GM18873 (cell line): ENCODE results near the gene CHKB.

Source experiments
- ATAC-seq: cut with Tn5 transposase; IDR thresholded peaks from one replicate; pipeline ENCODE4 v1.9.1; 2021; ENCODE audit warnings: mild to moderate bottlenecking, moderate library complexity, moderate number of reproducible peaks; ENCODE audit not compliant: unreplicated experiment, low FRiP score

The CHKB gene

GRCh38 chr22:50576806-50577696 is 5.6 kb downstream of the CHKB start:
- no peak for ATAC-seq

GRCh38 chr22:50576070-50576469 is 6.6 kb downstream of the CHKB start:
- no peak for ATAC-seq

GRCh38 chr22:50575426-50575941 is 7.2 kb downstream of the CHKB start:
- ATAC-seq, result no peak

GRCh38 chr22:50574383-50574755 is 8.3 kb downstream of the CHKB start:
- no peak for ATAC-seq

DNA sequence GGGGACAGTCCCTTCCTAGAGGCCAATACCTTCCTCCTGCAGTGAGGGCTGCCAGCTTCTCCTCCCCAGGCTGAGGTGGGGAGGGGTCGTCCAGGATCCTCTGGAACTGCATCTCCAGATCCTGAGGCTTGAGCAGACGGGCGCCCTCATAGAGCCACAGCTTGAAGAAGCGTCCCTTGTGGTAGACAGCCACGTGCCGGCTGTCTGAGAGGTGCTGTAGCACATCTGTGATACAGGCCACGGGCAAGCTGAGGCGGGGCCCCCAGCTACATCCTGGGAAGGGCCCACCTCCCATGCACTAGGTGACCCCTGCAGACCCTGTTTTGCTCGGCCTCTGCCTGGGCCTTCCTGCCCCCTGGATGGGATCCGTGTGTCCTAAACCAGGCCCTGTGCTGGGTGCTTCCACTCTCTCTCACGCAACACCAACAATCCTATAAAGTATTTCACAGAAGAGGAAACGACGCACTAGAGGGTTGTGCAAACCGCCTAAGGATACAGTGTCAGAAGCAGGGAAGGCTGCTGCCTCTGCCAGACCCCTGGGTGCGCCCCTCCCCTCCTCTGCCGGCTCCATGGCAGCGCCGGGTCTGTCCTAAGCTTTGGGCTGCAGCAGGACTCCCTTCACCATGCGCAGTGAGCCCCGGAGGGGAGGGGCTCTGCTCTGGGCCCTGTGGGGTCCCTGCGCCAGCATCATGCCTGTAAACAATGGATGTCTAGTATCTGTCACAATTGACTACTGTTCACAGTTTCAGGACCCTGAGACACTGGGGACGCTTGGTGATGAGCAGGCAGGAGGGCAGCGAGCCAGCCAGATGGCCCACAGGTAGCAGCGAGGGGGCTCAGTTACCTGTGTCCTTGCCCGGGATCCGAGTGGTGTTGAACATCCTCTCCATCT is 8.9 kb downstream of the CHKB start:
- no peak for ATAC-seq

- no peak for ATAC-seq
Measured at GRCh38 chr22:50572965-50573364, 9.7 kb downstream of the CHKB start.

DNA sequence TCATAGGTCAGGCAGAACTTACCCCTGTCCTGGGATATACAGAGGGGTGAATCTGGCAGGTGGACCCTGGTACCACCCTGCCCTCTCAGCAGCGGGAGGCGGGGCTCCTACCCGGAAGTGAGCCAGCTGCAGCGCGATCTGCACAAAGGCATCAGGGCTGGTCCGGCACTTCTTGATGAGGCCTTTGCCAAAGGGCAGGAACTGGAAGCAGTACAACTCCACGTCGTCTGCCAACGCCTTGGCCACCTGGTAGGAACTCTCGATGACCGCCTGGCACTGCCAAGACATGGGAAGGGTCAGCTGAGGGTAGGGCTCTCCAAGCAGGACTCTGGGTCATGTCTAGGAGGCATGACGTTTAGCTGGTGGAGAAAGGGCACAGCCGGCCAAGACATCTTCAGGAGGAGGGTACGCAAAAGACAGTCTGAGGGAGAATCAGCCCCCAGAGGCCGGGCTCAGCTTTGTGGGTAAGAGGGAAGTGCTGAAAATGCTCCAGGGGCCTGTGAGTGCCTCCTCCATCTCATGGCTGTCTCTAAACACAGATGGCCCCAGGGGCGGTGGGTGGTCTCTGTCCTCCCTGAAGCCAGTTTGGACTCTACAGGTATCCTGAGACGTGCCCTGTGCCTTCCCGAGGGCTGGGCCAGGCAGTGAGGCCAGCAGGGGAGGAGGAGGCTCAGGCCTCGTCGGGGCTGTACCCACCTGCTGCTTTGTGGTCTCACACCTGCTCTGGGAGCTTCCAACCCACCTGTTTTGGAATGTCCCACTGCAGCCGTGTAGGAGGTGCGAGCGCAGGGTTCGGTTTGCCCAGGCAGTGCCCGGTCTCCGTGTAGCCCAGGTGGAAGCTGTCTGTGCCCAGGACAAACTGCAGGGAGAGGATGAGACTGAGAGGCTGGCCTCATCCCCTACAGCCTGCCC is 11.1 kb downstream of the CHKB start:
- no peak for ATAC-seq

- ATAC-seq, result no peak
Measured at GRCh38 chr22:50570861-50571260, 11.8 kb downstream of the CHKB start.

- no peak for ATAC-seq
Measured at GRCh38 chr22:50569896-50570535, 12.6 kb downstream of the CHKB start.

GRCh38 chr22:50569041-50569459 is 13.6 kb downstream of the CHKB start:
- no peak for ATAC-seq

DNA sequence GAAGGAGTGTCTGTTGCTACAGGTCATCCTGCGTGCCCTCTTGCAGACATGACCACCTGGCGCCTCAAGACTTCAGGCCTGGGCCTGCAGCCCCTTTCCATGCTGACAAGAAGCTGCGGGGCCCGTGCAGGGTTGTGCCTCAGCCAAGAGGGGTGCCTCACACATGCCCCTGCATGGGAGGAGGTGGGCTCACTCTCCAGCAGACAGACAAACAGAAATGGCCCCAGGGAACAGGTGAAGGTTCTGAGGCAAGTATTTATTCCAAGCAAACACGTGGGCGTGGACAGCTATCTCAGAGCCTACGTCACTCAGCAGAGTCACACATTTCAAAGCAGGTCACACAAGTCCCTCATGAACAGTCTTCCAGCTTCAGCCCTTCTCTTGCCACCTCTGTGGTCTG is 14.0 kb downstream of the CHKB start:
- ATAC-seq, result no peak

DNA sequence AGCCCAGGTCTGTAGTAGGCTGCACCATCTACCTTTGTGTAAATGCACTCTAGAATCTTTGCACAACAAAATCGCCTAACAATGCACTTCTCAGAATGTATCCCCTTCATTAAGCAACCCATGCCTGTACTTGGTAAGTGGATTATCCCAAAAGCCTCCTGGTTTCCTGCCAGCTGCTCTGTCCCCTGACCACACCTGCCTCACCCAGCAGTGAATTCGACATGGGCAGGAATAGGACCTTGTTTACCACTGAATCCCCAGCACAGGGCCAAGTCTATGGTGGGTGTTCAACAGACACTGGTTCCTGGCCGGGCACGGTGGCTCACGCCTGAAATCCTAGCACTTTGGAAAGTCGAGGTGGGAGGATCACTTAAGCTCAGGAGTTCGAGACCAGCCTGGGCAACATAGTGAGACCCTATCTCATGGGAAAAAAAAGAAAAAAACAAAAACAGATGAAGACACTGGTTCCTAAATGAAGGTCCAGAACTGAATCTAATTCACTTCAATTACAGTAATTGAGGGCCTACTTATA is 14.9 kb downstream of the CHKB start:
- ATAC-seq, result no peak

- ATAC-seq, result no peak
Measured at GRCh38 chr22:50564289-50564688, 18.4 kb downstream of the CHKB start.

DNA sequence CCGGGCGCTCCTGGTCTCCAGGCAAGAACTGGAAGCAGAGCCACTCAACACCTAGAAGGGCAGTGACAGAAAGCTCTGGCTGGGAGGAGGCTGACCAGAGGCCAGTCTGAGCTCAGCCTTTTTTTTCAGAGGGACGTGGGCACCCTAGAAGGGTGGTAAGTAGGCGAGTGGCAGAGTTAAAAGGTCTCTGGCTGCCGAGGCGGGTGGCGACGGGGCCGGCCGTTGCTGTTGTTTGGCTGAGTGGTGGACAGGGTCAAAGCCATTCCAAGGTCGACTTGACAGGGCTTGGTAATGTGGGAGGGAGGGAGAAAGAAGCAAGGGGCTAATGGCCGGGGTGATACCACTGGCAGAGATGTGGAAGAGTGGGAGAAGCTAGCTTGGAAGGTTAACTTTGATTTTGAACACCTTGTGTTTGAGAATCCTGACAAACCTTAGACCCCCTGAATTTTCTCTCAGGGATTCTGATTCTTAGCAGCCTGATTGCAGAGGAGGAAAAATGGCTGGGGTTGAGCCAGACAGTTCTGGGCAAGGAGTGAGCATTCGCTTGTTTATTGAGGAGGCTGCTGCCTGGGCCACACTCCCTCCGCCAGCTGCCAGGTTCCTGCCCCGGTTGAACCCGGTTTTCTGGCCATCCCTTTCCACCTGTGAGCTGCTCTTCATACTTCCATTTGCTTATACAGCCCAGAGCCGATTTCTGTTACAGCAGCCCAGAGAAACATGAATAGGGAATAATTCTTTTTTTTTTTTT is 19.1 kb downstream of the CHKB start:
- ATAC-seq, result no peak

GRCh38 chr22:50562523-50563412 is 19.9 kb downstream of the CHKB start, which contains the start of gene SYCE3:
SYCE3 (minus strand) TSS chr22:50562919; CDS start chr22:50556405, 6,514 bp downstream.
- peak; percentile 88 for ATAC-seq

DNA sequence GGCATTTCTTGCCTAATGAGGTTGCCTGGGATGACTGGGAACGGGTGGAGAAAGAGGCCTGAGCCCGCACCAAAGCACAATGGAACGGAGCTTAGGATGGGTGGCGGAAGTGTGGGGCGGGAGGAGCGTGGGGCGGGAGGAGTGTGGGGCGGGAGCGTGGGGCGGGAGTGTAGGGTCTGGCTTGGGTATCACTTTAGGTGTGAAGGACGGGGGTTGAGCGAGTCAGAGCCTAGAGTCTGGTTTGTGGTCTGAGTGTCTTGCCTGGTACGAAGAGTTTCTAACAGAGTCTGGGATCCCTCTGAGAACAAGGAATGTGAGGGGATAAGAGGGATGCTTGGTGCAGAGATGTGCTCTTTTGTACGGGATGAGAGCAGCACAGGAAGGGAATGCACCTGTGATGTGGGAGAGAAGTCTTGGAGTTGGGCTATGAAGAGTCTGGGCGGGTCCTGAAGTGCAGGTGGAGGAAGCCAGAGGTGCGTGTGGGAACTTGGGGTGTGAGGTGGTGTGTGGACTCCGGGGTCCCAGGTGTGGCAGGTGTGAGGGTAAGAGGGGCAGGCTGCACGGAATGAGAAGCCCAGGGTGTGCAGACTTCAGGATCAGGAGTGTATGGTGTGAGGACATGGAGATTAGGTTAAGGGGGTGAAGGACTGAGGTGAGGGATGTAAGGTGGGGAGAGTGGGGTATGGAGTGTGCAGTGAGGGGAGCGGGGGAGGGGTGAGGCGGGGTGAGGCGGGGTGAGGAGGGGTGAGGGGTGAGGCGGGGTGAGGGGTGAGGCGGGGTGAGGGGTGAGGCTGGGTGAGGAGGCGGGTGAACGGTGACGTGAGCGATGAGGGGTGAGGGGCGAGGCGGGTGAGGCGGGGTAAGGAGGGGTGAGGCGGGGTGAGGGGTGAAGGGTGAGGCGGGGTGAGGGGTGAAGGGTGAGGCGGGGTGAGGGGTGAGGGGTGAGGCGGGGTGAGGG is 21.0 kb downstream of the CHKB start:
- ATAC-seq, result no peak

- no peak for ATAC-seq
Measured at GRCh38 chr22:50560034-50560433, 22.6 kb downstream of the CHKB start.
